ENCODE measurements around the gene RAB6A.
A peak's percentile ranks its signal among the peaks of the same experiment; 100 is the strongest.
"Not testable (repeated sequence)": the region's sequence is repeated elsewhere in the genome, so short reads cannot be mapped to it uniquely, and the experiment has no call there.

RAB6A gene

DNA sequence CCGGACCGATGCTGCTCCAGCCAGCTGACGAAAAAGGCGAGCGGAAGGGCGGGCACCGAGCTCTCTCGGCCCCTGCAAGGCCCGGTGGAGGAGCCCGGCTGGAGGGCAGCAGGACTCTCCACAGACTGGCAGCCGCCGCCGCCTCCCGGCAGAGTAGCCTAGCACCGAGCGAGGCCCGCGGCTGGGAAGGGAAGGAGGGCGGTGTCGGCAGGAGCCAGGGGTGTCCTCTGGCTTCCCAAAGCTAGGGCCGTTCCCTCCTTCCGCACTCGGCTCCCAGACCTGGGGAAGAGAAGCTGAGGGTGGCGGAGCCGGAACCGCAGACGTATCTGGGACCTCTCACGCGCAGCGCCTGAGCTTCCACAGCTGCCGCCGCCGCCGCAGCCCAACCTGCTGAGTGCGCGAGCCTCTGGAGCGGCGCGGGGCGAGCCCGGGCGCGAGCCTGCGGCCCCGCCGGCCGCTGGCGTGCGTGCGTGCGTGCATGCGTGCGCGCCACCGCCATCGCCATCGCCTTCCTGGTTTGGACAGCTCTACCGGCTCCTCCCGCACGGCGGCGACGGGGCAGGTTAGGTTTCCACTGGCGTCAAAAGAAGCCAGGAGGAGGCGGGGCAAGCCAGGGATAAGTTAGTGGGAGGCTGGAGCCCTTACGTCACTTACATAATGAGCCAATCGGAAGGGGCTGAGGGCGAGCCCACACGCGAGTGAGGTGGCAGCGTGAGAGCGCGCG lies at the start of gene RAB6A:
Gene RAB6A, minus strand, starts transcription at position 396 of the 724 bp plus-strand sequence. CDS start 439 bp downstream, outside the sequence.
- peak; percentile 90 to 100 (median 99) for DNase-seq

DNA sequence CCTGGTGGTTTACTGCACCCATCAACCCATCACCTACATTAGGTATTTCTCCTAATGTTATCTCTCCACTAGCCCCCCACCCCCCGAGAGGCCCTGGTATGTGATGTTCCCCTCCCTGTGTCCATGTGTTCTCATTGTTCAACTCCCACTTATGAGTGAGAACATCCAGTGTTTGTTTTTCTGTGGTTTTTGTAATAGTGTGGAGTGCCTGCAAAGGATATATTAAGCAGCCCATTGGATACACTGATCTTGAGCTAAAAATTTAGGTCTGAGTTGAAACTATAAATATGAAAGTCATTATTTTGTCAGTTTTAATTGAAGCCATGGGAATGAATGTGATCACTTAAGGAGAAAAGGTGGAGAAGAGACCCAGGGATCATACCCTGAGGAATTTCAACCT lies 49.8 kb upstream of the RAB6A start:
- no peak for DNase-seq

DNA sequence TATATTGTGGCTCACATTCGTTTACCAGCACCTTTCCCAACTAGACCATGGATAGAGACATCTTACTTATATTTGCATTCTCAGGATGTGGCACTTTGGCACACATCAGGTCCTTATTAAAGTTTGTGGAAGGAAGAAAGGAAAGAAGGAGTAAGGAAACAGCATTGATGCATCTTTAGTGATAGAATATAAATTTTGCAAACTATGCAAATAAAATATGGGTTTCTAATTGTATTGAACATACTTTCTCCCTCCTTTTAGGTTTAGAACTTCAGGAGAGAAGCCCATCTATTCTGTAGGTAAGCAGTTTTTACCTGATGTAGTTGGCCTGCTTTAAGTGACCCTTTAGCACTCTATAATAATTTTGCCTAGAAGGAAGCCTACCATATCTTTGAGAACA lies 47.2 kb upstream of the RAB6A start:
- DNase-seq = no peak

DNA sequence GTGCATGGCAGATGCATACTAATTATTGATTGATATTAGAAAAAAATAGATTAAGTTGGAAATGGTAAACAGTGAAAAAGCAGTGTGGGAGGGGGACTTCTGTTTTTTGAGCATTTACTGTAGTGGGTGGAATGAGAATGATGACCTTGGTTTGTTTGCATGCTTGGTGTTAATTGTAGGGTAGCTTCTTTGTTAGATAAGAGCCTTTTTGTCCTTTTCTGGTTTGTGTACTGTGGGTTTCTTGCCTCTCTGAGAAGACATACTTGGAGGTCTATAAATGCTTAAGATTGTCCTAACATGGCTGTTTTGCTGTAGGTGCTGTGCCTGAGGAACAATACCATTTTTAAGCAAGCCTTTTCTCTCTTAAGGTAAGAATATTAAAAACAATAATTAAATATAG lies 43.8 kb upstream of the RAB6A start:
- DNase-seq = no peak

DNA sequence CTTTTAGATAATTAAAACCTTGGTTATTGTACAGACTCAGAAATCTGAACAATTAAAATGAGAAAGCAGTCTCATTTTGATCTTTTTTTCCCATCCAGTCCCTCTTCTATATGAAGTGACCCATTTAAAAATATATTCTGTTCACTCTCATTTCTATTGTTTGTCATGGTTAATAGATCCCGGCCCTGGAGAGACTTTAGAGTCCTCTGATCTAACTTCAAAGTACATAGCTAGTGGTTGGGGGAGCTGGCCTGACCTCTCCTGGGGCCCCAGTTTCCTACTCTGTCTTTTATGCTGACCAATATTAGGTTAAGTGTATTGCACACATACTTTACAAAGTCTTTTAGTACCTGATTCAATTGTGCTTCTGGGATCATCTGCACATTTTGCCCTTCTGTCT lies 40.3 kb upstream of the RAB6A start:
- no peak for DNase-seq

DNA sequence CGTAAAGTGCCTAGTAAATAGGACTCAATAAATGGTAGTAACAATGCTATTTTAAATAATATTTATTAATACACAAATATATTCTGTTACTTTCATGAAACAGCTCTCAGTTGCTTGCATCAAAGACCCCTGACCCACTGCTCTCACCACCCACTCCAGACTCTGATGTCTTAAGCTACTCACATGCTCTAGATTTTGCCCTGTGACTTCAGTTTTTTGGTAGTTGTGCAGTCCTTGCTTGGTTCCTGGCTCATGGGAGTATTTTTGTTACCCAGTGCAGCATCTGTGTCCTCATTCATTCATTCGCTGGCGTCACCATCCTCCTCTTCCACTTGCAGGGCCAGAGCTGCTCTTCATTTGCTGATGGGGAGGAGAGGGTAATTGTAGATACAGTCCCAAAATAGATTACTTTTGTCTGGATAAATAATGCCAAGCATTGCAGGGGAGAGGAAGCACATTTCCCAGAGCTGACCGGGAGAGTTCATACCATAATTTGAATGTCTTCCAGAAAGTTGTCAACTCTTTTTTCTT lies 39.5 kb upstream of the RAB6A start:
- peak in 4 of 58 donors; percentile 4 to 18 (median 6) for DNase-seq

DNA sequence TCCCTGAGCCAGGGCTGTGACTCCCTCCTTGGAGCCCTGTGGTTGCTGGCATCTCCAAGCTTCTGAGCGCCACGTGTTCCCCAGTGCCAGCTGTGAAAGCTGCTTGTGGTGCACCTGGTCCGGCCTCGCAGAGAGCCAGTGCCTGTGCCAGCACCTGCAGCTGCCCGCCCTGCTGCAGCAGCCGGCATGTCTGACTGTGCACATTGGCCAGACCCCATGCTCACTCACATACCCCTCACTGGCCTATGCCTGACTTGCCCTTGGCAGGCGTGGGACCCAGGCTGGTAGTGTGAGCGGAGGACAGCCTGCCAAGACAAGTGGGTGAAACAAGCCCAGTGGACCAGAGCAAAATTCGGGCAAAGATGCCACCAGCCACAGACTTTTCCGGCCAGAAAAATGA lies 36.6 kb upstream of the RAB6A start:
- peak in 52 of 58 donors; percentile 4 to 81 (median 48) for DNase-seq

DNA sequence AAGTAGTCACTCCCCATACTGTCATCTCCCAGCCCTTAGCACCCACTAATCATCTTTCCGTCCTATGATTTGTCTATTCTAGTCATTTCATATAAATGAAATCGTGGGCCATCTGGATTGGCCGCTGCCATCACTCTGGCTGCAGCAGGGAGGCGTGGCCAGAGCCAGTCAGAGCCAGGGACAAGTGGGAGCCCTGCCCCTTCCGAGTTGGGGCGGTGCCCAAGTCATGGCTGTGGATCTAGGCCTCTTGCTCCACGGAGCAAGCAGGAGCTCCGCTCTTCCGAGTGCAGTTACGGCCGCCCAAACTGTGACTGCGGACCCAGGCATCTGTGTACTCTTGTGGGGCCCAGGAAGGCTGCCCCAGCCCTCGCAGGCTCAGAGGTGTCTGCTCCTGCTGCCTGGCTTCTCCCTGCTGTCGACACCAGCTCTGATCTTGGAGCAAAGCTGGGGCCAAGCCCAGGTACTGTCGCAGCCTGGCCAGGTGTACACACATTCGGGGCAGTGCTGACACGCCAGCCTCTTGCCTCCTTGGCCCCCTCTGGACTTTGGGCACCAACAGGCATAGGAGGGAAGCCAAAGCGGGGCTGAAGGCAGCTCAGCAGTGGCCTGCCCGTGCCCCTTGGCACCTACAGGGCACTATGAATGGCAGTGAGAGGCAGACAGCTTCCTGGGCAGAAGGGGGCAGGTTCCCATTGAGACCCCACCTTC lies 35.2 kb upstream of the RAB6A start:
- DNase-seq = peak in 50 of 58 donors; percentile 5 to 87 (median 60)

DNA sequence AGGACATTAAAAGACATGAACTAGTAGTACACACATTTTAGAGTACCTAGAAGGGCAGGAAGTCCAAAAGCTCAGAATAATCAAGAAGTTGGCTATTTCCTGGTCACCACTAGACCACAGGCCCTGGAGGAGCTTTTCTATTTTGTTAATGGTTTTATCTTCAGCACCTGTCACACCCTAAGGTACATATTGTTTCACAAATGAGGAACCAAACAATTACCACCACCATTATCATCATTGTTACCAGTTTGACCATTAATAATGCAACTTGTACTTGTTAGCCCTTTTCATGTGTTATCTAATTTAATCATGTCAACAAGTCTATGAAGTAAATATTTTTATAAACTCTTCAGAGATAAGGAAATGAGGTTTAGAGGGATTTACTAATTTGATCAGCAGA lies 31.7 kb upstream of the RAB6A start:
- DNase-seq = no peak

DNA sequence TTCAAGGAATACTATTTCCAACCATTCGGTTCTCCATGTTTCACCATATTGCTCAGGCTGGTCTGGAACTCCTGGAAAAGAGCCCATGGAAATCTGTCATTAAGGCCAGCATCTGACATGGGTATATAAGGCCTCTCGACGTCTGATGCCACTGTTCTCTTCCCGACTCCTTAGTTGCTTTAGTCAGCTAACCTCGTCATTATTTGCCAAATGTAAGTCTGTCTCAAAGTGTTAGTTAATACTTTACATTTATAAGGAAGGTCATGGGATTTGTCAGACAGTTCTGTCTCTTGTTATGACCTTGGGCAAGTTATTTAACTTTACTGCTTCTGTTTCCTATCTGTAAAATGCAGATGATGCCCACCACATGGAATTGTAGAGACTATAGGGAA lies 28.4 kb upstream of the RAB6A start:
- no peak for DNase-seq

DNA sequence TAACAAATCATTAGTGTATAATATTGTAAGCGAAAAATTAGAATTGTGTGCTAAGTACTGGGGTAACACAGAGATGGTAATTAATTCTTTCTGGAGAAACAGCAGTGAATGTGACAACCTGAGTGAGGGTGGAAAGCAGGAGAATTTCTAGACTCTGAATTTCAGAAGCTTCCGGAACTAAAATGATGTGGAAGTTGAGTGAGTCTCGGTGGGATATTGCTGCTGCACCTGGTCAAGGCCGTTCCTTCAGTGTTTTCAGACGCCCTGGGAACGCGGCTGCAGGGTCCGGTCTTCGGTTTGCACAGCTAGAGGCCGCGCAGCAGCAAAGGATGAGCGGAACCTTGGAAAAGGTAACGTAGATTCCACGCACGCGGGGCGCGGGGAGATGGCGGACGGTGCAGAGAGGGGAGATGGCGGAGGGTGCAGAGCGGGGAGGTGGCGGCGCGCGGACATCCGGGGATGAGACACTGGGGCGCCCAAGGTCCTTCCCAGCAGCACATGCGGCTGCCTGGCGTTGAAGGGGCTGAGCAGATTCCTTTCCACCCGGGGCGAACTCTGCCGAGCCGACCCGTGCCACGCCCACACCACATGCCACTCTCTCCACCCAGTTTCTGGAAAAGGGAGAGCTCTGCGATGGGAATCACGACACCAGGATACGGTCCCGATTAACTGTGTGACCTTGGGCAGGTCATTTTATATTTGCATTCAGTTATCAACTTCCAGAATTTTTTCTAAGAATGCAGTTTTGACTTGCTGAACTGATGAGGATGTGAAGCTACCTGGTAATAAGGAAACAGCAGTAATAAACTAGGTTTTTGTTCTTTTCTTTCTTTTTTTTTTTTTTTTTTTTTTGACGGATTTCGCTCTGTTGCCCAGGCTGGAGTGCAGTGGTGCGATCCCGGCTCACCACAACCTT lies 27.0 kb upstream of the RAB6A start, which contains the start of gene MRPL48:
Gene MRPL48, plus strand, starts transcription at position 232 of the 916 bp plus-strand sequence. Its CDS starts 98 bp downstream, at position 330.
- peak; percentile 47 to 91 (median 83) for DNase-seq

DNA sequence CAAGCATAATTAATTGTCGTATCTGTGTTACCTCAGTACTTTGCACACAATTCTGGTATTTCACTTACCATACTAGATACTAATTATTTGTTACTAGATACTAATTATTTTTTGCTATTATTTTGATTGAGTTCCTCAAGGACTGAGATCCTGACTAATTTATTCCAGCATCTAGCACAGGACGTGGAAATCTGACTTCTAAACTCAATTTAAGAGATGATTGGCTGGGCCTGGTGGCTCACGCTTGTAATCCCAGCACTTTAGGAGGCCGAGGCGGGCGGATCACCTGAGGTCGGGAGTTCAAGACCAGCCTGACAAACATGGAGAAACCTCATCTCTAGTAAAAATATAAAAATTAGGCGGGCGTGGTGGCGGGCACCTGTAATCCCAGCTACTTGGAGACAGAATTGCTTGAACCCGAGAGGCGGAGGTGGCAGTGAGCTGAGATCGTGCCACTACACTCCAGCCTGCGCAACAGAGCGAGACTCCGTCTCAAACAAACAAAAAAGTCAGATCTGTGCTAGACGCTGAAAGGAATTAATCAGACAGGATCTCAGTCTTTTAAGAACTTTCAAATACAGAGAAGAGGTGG lies 26.3 kb upstream of the RAB6A start:
- peak in 2 of 58 donors; percentile 2 to 11 for DNase-seq

DNA sequence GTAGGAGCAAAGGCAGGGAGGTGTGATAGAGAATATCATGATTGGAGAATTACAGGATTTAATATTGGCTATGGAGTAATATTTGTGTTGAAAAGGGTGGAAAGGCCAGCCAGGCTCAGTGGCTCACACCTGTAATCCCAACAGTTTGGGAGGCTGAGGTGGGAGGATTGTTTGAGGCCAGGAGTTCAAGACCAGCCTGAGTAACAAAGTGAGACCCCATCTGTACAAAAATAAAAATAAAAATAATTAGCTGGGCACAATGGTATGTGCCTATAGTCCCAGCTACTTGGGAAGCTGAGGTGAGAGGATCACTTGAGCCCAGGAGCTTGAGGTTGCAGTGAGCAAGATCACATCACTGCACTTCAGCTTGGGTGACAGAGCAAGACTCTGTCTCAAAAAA lies 24.6 kb upstream of the RAB6A start:
- not testable (repeated sequence) for DNase-seq

DNA sequence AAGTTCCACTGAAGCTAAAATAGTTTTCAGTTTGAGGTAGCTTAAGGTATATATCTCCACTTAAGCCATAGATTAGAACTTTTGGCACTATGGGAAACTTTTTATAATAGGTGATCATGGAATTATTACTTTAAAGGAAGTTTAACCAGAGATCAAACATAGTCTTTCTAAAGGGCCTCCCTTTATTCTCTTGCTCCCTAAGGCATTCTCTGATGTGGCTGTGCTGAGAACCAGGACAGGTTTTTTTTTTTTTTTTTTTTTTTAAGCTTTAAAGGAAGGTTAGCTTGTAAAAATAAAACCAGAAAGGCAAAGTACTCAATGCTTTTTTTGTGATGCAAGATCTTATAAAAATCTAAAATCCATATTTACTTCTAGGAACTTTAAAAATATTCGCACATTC lies 23.9 kb upstream of the RAB6A start:
- no peak for DNase-seq

DNA sequence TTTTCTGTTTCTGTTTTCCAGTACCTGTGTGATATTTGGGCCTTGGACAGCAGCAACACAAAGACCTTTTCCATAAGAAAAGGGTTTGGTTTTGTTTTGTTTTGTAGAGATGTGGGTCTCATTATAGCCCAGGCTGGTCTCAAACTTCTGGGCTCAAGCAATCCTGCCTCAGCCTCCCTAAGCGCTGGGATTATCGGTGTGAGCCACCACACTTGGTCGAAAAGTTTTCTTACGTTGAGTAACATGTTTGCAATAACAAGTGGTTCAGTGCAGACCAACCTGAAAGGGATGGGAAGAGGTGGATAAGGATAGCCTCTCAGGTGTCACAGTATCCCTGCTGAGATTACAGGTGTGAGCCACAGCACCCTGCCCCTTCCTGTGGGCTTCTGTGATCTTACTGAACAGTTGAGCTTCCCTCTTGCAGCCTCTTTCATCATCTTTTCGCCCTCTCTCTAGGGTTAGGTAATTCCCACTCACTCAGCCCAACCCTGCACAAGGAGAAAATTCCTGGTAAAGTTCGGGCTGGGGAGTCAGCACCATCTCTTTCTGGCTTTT lies 23.3 kb upstream of the RAB6A start:
- DNase-seq = no peak

DNA sequence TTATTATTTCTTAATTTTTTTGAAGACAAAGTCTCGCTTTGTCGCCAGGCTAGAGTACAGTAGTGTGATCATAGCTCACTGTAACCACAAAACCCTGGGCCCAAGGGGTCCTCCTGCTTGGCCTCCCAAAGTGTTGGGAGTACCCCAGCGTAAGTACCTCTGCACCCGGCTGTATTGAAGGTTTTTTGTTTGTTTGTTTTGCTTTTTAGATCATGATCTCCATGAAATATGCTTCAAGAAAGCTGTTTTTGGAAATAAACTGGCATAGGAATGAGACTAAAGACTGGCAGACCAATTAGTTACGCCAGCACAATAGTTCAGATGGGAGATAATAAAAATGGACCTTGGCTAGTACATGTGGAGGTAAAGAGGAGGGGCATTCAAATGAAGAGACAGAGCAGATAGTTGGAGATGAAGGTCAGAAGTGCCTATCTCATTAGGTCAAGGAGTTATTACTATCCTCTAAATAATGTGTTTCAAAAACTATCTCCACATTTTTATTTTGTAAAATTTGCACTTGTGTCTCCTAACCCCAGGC lies 22.7 kb upstream of the RAB6A start:
- DNase-seq = no peak

DNA sequence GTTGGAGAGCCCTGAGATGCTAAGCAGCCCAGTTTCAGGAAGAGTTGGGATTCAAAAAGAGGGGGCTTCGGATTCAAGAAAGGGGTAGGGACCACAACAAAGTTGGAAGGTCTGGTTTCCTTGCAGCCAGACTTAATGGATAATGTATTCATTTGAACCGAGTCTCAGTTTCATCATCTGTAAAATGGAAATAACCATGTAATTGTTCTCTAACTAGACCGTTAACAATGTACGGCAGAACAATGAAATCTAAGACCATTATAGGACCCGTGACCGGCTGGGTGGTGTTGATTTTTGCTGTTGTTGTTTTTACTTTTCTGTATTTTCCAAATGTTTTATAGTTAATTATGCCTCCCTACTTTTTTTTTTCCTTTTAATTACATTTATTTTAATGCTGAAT lies 20.4 kb upstream of the RAB6A start:
- DNase-seq = no peak

DNA sequence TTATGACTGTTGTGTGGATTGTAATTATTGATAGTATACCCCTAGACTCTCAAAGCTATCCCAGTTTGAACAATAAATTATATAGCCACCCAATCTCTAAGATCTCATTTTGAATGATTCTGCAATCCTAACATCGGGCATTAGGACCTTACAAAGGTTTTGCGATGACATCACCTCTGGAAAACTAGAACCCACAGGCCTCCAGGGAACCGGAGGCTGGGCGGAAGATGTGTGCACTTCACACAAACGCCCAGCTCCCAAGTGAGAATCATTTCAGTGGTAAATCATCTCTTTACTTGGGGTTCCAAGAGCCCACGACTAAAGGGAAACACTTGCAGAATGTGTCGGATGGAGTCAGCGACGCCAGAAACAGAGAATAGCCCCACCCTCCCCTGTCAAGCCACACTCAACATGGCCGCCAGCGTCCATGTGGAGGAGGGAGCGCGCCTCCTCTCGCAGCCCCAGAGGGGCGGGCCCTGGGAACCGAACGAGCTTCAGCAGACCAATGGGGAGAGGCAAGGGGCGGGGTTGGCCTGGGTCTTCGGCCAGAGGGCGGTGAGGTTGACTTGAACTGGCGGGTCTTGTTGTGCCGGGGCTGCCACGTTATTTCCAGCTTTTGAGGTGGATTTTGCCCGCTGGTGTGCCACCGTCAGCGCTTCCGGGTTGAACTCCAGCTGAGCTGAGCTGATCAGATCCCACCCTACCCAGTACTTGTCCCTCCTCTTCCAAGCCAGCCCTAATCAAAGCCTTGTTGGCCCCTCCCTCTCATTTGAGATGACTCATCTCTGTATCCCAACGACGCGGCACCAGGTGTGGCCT lies 18.4 kb upstream of the RAB6A start:
- DNase-seq = peak; percentile 72 to 99 (median 98)

DNA sequence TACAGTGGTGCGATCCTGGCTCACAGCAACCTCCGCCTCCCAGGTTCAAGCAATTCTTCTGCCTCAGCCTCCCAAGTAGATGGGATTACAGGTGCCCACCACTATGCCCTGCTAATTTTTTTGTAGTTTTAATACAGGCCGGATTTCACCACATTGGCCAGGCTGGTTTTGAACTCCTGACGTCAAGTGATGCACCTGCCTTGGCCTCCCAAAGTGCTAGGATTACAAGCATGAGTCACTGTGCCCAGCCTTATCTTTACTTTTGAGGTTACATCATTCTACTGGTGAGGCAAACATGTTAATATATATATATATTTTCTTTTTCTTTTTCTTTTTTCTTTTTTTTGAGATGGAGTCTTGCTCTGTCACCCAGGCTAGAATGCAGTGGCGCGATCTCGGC lies 9.9 kb upstream of the RAB6A start:
- not testable (repeated sequence) for DNase-seq
